Measurements from ENCODE around the gene SLMAP. TPM values are rescaled to one million over a fixed set of nuclear protein-coding genes. Genes with fewer than 3 reads are reported as not detected.

Gene SLMAP
- total and polyA plus RNA-seq, 2 of the 4 experiments (the other 2 are of a cell fraction), result 15.5 to 26.5 TPM

DNA sequence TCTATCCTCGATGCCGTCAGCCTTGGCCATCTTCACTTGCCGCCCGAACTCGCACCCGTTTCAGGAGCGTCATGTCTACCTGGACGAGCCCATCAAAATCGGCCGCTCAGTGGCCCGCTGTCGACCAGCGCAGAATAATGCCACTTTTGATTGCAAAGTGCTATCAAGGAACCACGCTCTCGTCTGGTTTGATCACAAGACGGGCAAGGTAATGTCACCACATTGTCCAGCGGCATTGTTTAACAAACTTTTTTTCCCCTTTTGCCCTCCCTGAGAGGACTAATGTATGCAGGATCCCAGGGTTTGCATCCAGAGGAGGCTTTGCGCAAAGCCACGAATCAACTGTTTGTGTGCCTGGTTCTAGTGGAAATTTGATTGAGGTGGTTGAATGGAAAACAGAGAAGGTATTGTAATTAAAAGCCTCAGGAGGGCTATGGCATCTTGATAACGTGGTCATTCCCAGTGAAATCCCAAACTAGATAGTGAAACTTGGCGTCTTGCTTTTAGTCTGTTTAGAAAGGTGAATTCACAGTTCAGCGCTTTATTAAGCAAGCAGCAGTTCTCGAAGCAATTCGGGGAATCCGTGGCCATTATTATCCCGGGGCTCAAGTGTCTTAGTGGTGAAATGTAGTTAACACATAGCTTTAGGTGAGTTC is 1.7 kb downstream of the SLMAP start:
- CTCF ChIA-PET, result no interaction called here

More for the DNA sequence above, 1.7 kb downstream of the SLMAP start:
- Histone ChIP-seq H3K4me3 (ENCODE audit: insufficient read depth, low read depth, low read length) (peak overlapping the region; percentile 84), H3K14ac (replicated peaks; ENCODE audit: low read depth, low read length) (peak overlapping the region; percentile 49; the same call in 1 of the 2 replicates), H2AK5ac (ENCODE audit: low read depth, low read length) (peak overlapping the region; percentile 38; the same call in 1 of the 2 replicates), H4K5ac (ENCODE audit: low read depth, low read length) (no peak overlapping the region), H3K27me3 (ENCODE audit: control insufficient read depth, insufficient read depth, low read length) (no peaks in the 10 kb centered on the region), H3K56ac (ENCODE audit: extremely low read depth, insufficient read depth, low read length) (no peak overlapping the region), H2BK20ac (ENCODE audit: low read depth, low read length) (no peak overlapping the region), H2AFZ (replicated peaks; ENCODE audit: low read length, poor library complexity) (peak overlapping the region; percentile 0), H3K36me3 (ENCODE audit: control insufficient read depth, insufficient read depth, low read length) (peaks cover 6% of the 10 kb centered on the region; the same call in 1 of the 2 replicates), H3K18ac (ENCODE audit: low read depth, low read length) (no peak overlapping the region), H2AK9ac (replicated peaks; ENCODE audit: low read depth, low read length, poor library complexity) (no peak overlapping the region), H3K79me1 (ENCODE audit: low read depth in 1 of 2, low read length in 2 of 2) (peaks cover 3 to 46% of the 10 kb centered on the region in 2 experiments), H3K9me3 (ENCODE audit: control insufficient read depth, insufficient read depth, low read length) (no peaks in the 10 kb centered on the region), H3K4ac (ENCODE audit: low read depth, low read length) (no peak overlapping the region), H2BK15ac (ENCODE audit: low read depth, low read length) (no peak overlapping the region), H3K4me2 (ENCODE audit: low read depth, low read length) (peak overlapping the region; percentile 95), H2BK120ac (ENCODE audit: low read depth, low read length) (no peak overlapping the region), H4K91ac (ENCODE audit: insufficient read depth, low read depth, low read length) (peak overlapping the region; percentile 11; the same call in 1 of the 2 replicates), H4K8ac (ENCODE audit: low read depth in 2 of 2, low read length in 2 of 2) (no peak overlapping the region), H2BK5ac (ENCODE audit: low read depth, low read length, poor library complexity, severe bottlenecking) (no peak overlapping the region), H3K23ac (ENCODE audit: low read depth, low read length) (peak overlapping the region; percentile 12), H4K20me1 (ENCODE audit: insufficient read depth, low read length) (peaks cover 40% of the 10 kb centered on the region), H3K4me1 (ENCODE audit: control insufficient read depth, insufficient read depth, low read length) (peaks cover 4% of the 10 kb centered on the region), H3K27ac (ENCODE audit: insufficient read depth, low read length) (peak overlapping the region; percentile 33; the same call in 1 of the 2 replicates), H3K9ac (ENCODE audit: low read depth, low read length) (peak overlapping the region; percentile 77), H3K9me1 (ENCODE audit: insufficient read depth, low read length) (peaks cover 4% of the 10 kb centered on the region; the same call in 1 of the 2 replicates)
- ATAC-seq (ENCODE audit: low read depth), result no peak
- no TSS peak for BruUV-seq (replicated peaks)
- dilution Hi-C loops (cut with HindIII; ENCODE audit: low sequenced_read_pairs, unreplicated experiment), result no loop called here
- DNase-seq, result peak; percentile 28
- 27% methylated on average over 19 of the region's 26 CpGs; no CpG with 5 or more reads in 1 of the 2 experiments for WGBS, 2 experiments (ENCODE audit: extremely low coverage in 2 of 2, insufficient read length in 1 of 2)
- POLR2A ChIA-PET (ENCODE audit: unreplicated experiment), result no interaction called here
- TF ChIP-seq SMC3 (IDR thresholded peaks at IDR 0.05; ENCODE audit: low read depth, low read length) (no peak), CEBPB (IDR thresholded peaks at IDR 0.05; ENCODE audit: low read depth, low read length) (no peak), BHLHE40 (IDR thresholded peaks at IDR 0.05; ENCODE audit: low read depth, low read length) (no peak), FOS (IDR thresholded peaks at IDR 0.05; ENCODE audit: low read depth, low read length) (no peak), USF2 (IDR thresholded peaks at IDR 0.05; ENCODE audit: low read depth, low read length) (no peak), NFE2L2 (IDR thresholded peaks at IDR 0.05; ENCODE audit: low read depth, low read length) (no peak), MXI1 (IDR thresholded peaks at IDR 0.05; ENCODE audit: borderline replicate concordance, low read depth, low read length) (no peak), MAFK (IDR thresholded peaks at IDR 0.05; ENCODE audit: low read depth, low read length) (no peak)
- TF ChIP-seq, protein P1, sequence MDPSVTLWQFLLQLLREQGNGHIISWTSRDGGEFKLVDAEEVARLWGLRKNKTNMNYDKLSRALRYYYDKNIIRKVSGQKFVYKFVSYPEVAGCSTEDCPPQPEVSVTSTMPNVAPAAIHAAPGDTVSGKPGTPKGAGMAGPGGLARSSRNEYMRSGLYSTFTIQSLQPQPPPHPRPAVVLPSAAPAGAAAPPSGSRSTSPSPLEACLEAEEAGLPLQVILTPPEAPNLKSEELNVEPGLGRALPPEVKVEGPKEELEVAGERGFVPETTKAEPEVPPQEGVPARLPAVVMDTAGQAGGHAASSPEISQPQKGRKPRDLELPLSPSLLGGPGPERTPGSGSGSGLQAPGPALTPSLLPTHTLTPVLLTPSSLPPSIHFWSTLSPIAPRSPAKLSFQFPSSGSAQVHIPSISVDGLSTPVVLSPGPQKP (IDR thresholded peaks at IDR 0.05; ENCODE audit: borderline replicate concordance, low read depth, low read length), result no peak
- intact Hi-C loops (cut with micrococcal nuclease), result loop anchor here (1.0 to 5.0 kb wide), 5 partner anchors 45 to 161 kb away; partner anchors contain the start of gene ARF4
- in situ Hi-C loops (cut with MboI; ENCODE audit: low sequenced_read_pairs), result no loop called here
